Liver (tissue), 9 donors: Measurements from ENCODE around the gene CAMK1D. TPM values are rescaled to one million over a fixed set of nuclear protein-coding genes. Genes with fewer than 3 reads are reported as not detected.

ENCODE experiments used
- DNase-seq: peaks from one replicate; pipeline ENCODE4 v3.0.0-alpha.2; 2017; ENCODE audit warnings: low spot score
- H3K27ac ChIP-seq, 2 donors: one replicate each; pipeline ENCODE4 v1.7.0; 2013; ENCODE audit warnings: inconsistent platforms in 2 of 2, low read length in 2 of 2, control low read depth in 1 of 2, low read depth in 1 of 2, mild to moderate bottlenecking in 1 of 2
- H3K27me3 ChIP-seq, 4 donors: one replicate each; pipeline versions ENCODE4 v1.6.1 to v1.7.0; 2013; ENCODE audit warnings: low read length in 3 of 4, inconsistent platforms in 1 of 4, mild to moderate bottlenecking in 1 of 4, moderate library complexity in 1 of 4; ENCODE audit not compliant: control insufficient read depth in 4 of 4, insufficient read depth in 4 of 4
- H3K36me3 ChIP-seq, 4 donors: one replicate each; pipeline versions ENCODE4 v1.6.1 to v1.7.0; 2013; ENCODE audit warnings: low read length in 3 of 4, mild to moderate bottlenecking in 3 of 4, low read depth in 1 of 4, moderate library complexity in 1 of 4; ENCODE audit not compliant: control insufficient read depth in 4 of 4, insufficient read depth in 3 of 4
- H3K4me1 ChIP-seq, 4 donors: one replicate each; pipeline versions ENCODE4 v1.6.1 to v1.7.0; 2013; ENCODE audit warnings: low read length in 3 of 4, mild to moderate bottlenecking in 3 of 4, moderate library complexity in 1 of 4; ENCODE audit not compliant: control insufficient read depth in 4 of 4, insufficient read depth in 4 of 4
- H3K4me3 ChIP-seq, 3 donors: one replicate each; pipeline versions ENCODE4 v1.6.1 to v1.7.0; 2013; ENCODE audit warnings: low read length in 3 of 3, control low read depth in 1 of 3, low read depth in 1 of 3, mild to moderate bottlenecking in 1 of 3
- H3K9ac ChIP-seq, 2 donors: one replicate each; pipeline ENCODE4 v1.7.0; 2013; ENCODE audit warnings: low read length in 2 of 2, mild to moderate bottlenecking in 2 of 2, moderate library complexity in 2 of 2, control low read depth in 1 of 2, low read depth in 1 of 2
- H3K9me3 ChIP-seq, 4 donors: one replicate each; pipeline versions ENCODE4 v1.6.1 to v1.7.0; 2013; ENCODE audit warnings: low read length in 3 of 4; ENCODE audit not compliant: control insufficient read depth in 4 of 4
- ATF3 ChIP-seq: IDR thresholded peaks from 2 replicates; pipeline ENCODE4 v1.6.1; 2016; ENCODE audit warnings: antibody characterized with exemption
- CTCF ChIP-seq: fragments of 150-350 bp; IDR thresholded peaks from 2 replicates; pipeline ENCODE4 v1.5.1; 2017; ENCODE audit warnings: improper control_type of control experiment, low read depth, low read length; ENCODE audit not compliant: missing input control
- EGR1 ChIP-seq, 2 donors: IDR thresholded peaks; 2 replicates each; pipeline ENCODE4 v1.6.1; 2016 to 2018; ENCODE audit warnings: antibody characterized with exemption in 2 of 2, low read depth in 2 of 2
- FOXA1 ChIP-seq: IDR thresholded peaks from 2 replicates; pipeline ENCODE4 v1.6.1; 2016; ENCODE audit warnings: antibody characterized with exemption
- FOXA2 ChIP-seq: IDR thresholded peaks from 2 replicates; pipeline ENCODE4 v1.6.1; 2016; ENCODE audit warnings: antibody characterized with exemption
- HNF4A ChIP-seq, 2 donors: conservative IDR thresholded peaks; 2 replicates each; pipeline ENCODE4 v1.6.1; 2016; ENCODE audit warnings: antibody characterized with exemption in 2 of 2, mild to moderate bottlenecking in 2 of 2
- HNF4G ChIP-seq: IDR thresholded peaks from 2 replicates; pipeline ENCODE4 v1.6.1; 2016; ENCODE audit warnings: antibody characterized with exemption
- JUND ChIP-seq, 2 donors: IDR thresholded peaks; 2 replicates each; pipeline ENCODE4 v1.6.1; 2016; ENCODE audit warnings: antibody characterized with exemption in 2 of 2
- MAX ChIP-seq: IDR thresholded peaks from 2 replicates; pipeline ENCODE4 v1.6.1; 2016; ENCODE audit warnings: antibody characterized with exemption
- NR2F2 ChIP-seq: IDR thresholded peaks from 2 replicates; pipeline ENCODE4 v1.6.1; 2016; ENCODE audit warnings: antibody characterized with exemption
- RAD21 ChIP-seq, 2 donors: IDR thresholded peaks; 2 replicates each; pipeline ENCODE4 v1.6.1; 2016; ENCODE audit warnings: antibody characterized with exemption in 2 of 2, mild to moderate bottlenecking in 2 of 2
- REST ChIP-seq: IDR thresholded peaks from 2 replicates; pipeline ENCODE4 v1.6.1; 2016; ENCODE audit warnings: antibody characterized with exemption, mild to moderate bottlenecking
- RXRA ChIP-seq, 2 donors: IDR thresholded peaks; 2 replicates each; pipeline ENCODE4 v1.6.1; 2017 to 2018; ENCODE audit warnings: antibody characterized with exemption in 2 of 2, mild to moderate bottlenecking in 1 of 2
- SP1 ChIP-seq: IDR thresholded peaks from 2 replicates; pipeline ENCODE4 v1.6.1; 2018; ENCODE audit warnings: antibody characterized with exemption, mild to moderate bottlenecking
- TAF1 ChIP-seq: conservative IDR thresholded peaks from 2 replicates; pipeline ENCODE4 v1.6.1; 2016; ENCODE audit warnings: antibody characterized with exemption, mild to moderate bottlenecking
- YY1 ChIP-seq: IDR thresholded peaks from 2 replicates; pipeline ENCODE4 v1.6.1; 2016; ENCODE audit warnings: antibody characterized with exemption, mild to moderate bottlenecking
- ZBTB33 ChIP-seq: IDR thresholded peaks from 2 replicates; pipeline ENCODE4 v1.6.1; 2016; ENCODE audit warnings: antibody characterized with exemption
- WGBS: extraction: QIAGEN DNeasy Blood & Tissue Kit; methylation state at CpG from one replicate; pipeline ENCODE4 v1.1.7; 2013; 5-methylcytosine and 5-hydroxymethylcytosine counted together
- polyA plus RNA-seq, 2 donors: library from polyadenylated mRNA; stranded (reverse) in 1 of 2; unstranded in 1 of 2; fragments of 200-250 nt in 1 of 2; fragments of >200 nt in 1 of 2; fragmentation: Nextera tagmentation in 1 of 2; extraction: Ambion mirVana in 1 of 2; gene quantifications; one replicate each; pipeline versions ENCODE4 v1.2.1 to v1.2.3, GENCODE V29; 2013 to 2015
- total RNA-seq, 2 donors: library from RNA; depleted of rRNA; stranded (reverse); fragments of >200 nt; gene quantifications; one replicate each; pipeline ENCODE4 v1.2.3, GENCODE V29; 2014
- donor health status: healthy.
- donor health status: healthy.
- donor health status: healthy.
- donor health status: healthy.
- donor health status: healthy.

Gene CAMK1D
- total and polyA plus RNA-seq, 4 donors: 2.7 to 10.1 (median 4.2) TPM

- Histone ChIP-seq H3K36me3 (no peaks in the 10 kb centered on the region), H3K9me3 (no peaks in the 10 kb centered on the region), H3K9ac (no peak overlapping the region), H3K4me1 (peaks cover 3 to 12% (median 6%) of the 10 kb centered on the region in 4 donors), H3K27me3 (no peaks in the 10 kb centered on the region), H3K27ac (no peak overlapping the region), H3K4me3 (no peak overlapping the region)
- no peak for DNase-seq
- WGBS: 94% methylated on average over 6 of the region's 6 CpGs
- TF ChIP-seq RXRA (IDR thresholded peaks at IDR 0.05) (no peak), ZBTB33 (no peak), YY1 (no peak), ATF3 (no peak), REST (no peak), EGR1 (IDR thresholded peaks at IDR 0.05; ENCODE audit: low read depth in 2 of 2) (no peak), HNF4A (conservative IDR thresholded peaks at IDR 0.05) (no peak), JUND (IDR thresholded peaks at IDR 0.05) (no peak), MAX (no peak), CTCF (no peak), RAD21 (IDR thresholded peaks at IDR 0.05) (no peak), NR2F2 (no peak), TAF1 (no peak), SP1 (no peak)
Measured at GRCh38 chr10:12842310-12842709, 493.0 kb downstream of the CAMK1D start.

GRCh38 chr10:12843296-12843945 is 494.1 kb downstream of the CAMK1D start:
- Histone ChIP-seq H3K4me1 (peaks cover 3 to 12% (median 6%) of the 10 kb centered on the region in 4 donors), H3K27ac (no peak overlapping the region), H3K9me3 (no peaks in the 10 kb centered on the region), H3K4me3 (no peak overlapping the region), H3K9ac (no peak overlapping the region), H3K36me3 (no peaks in the 10 kb centered on the region), H3K27me3 (no peaks in the 10 kb centered on the region)
- WGBS: 94% methylated on average over 12 of the region's 12 CpGs
- DNase-seq: no peak
- TF ChIP-seq TAF1: no peak
- TF ChIP-seq FOXA1: no peak
- TF ChIP-seq CTCF: no peak
- TF ChIP-seq JUND (IDR thresholded peaks at IDR 0.05): no peak
- TF ChIP-seq YY1: no peak
- TF ChIP-seq ATF3: no peak
- TF ChIP-seq HNF4A (conservative IDR thresholded peaks at IDR 0.05): no peak
- no peak for TF ChIP-seq FOXA2
- TF ChIP-seq NR2F2: no peak
- TF ChIP-seq REST: no peak
- no peak for TF ChIP-seq HNF4G
- no peak for TF ChIP-seq RAD21 (IDR thresholded peaks at IDR 0.05)
